Measurements from ENCODE around the gene MTMR6.

The MTMR6 gene

GRCh38 chr13:25233861-25234260, 53.4 kb downstream of the MTMR6 start:
- no peak for DNase-seq (ENCODE audit: low read depth, low spot score)
- H3K36me3 ChIP-seq (ENCODE audit: insufficient read depth, insufficient read length, low read length), result no peaks in the 10 kb centered on the region
- no peaks in the 10 kb centered on the region for H3K4me1 ChIP-seq (ENCODE audit: insufficient read depth, insufficient read length)
- no peaks in the 10 kb centered on the region for H3K27me3 ChIP-seq (ENCODE audit: insufficient read depth, insufficient read length)
- no peaks in the 10 kb centered on the region for H3K9me3 ChIP-seq (ENCODE audit: insufficient read depth, low read length)
- TF ChIP-seq ZNF274 (IDR thresholded peaks at IDR 0.05; ENCODE audit: low read depth, low read length) (no peak), SUZ12 (IDR thresholded peaks at IDR 0.05; ENCODE audit: extremely low read depth, insufficient read depth, insufficient read length) (no peak), YY1 (IDR thresholded peaks at IDR 0.05; ENCODE audit: insufficient read depth, insufficient read length) (no peak)
- H3K9ac ChIP-seq (ENCODE audit: insufficient read length, low read depth), result no peak overlapping the region
- no peak overlapping the region for H3K4me3 ChIP-seq (ENCODE audit: insufficient read length, low read depth)

- H3K9me3 ChIP-seq (ENCODE audit: insufficient read depth, low read length), result no peaks in the 10 kb centered on the region
- H3K4me3 ChIP-seq (ENCODE audit: insufficient read length, low read depth), result no peak overlapping the region
- DNase-seq (ENCODE audit: low read depth, low spot score), result no peak
- no peaks in the 10 kb centered on the region for H3K27me3 ChIP-seq (ENCODE audit: insufficient read depth, insufficient read length)
- no peak overlapping the region for H3K9ac ChIP-seq (ENCODE audit: insufficient read length, low read depth)
- H3K36me3 ChIP-seq (ENCODE audit: insufficient read depth, insufficient read length, low read length), result no peaks in the 10 kb centered on the region
- no peaks in the 10 kb centered on the region for H3K4me1 ChIP-seq (ENCODE audit: insufficient read depth, insufficient read length)
- TF ChIP-seq YY1 (IDR thresholded peaks at IDR 0.05; ENCODE audit: insufficient read depth, insufficient read length) (no peak), SUZ12 (IDR thresholded peaks at IDR 0.05; ENCODE audit: extremely low read depth, insufficient read depth, insufficient read length) (no peak), ZNF274 (IDR thresholded peaks at IDR 0.05; ENCODE audit: low read depth, low read length) (no peak)
These were observed 54.3 kb downstream of the MTMR6 start for GRCh38 chr13:25232937-25233515.

GRCh38 chr13:25231517-25231916, 55.8 kb downstream of the MTMR6 start:
- Histone ChIP-seq H3K4me3 (ENCODE audit: insufficient read length, low read depth) (no peak overlapping the region), H3K36me3 (ENCODE audit: insufficient read depth, insufficient read length, low read length) (no peaks in the 10 kb centered on the region), H3K4me1 (ENCODE audit: insufficient read depth, insufficient read length) (no peaks in the 10 kb centered on the region), H3K9ac (ENCODE audit: insufficient read length, low read depth) (no peak overlapping the region), H3K27me3 (ENCODE audit: insufficient read depth, insufficient read length) (no peaks in the 10 kb centered on the region), H3K9me3 (ENCODE audit: insufficient read depth, low read length) (no peaks in the 10 kb centered on the region)
- no peak for DNase-seq (ENCODE audit: low read depth, low spot score)
- TF ChIP-seq YY1 (IDR thresholded peaks at IDR 0.05; ENCODE audit: insufficient read depth, insufficient read length), result no peak
- TF ChIP-seq SUZ12 (IDR thresholded peaks at IDR 0.05; ENCODE audit: extremely low read depth, insufficient read depth, insufficient read length), result no peak
- no peak for TF ChIP-seq ZNF274 (IDR thresholded peaks at IDR 0.05; ENCODE audit: low read depth, low read length)

- TF ChIP-seq SUZ12 (IDR thresholded peaks at IDR 0.05; ENCODE audit: extremely low read depth, insufficient read depth, insufficient read length) (no peak), YY1 (IDR thresholded peaks at IDR 0.05; ENCODE audit: insufficient read depth, insufficient read length) (no peak), ZNF274 (IDR thresholded peaks at IDR 0.05; ENCODE audit: low read depth, low read length) (no peak)
These were observed 59.6 kb downstream of the MTMR6 start for GRCh38 chr13:25227690-25228089.

GRCh38 chr13:25225970-25226369, 61.3 kb downstream of the MTMR6 start:
- no peaks in the 10 kb centered on the region for H3K9me3 ChIP-seq (ENCODE audit: insufficient read depth, low read length)
- no peaks in the 10 kb centered on the region for H3K27me3 ChIP-seq (ENCODE audit: insufficient read depth, insufficient read length)
- TF ChIP-seq ZNF274 (IDR thresholded peaks at IDR 0.05; ENCODE audit: low read depth, low read length), result no peak
- TF ChIP-seq YY1 (IDR thresholded peaks at IDR 0.05; ENCODE audit: insufficient read depth, insufficient read length), result no peak
- no peak for TF ChIP-seq SUZ12 (IDR thresholded peaks at IDR 0.05; ENCODE audit: extremely low read depth, insufficient read depth, insufficient read length)
- H3K4me3 ChIP-seq (ENCODE audit: insufficient read length, low read depth), result no peak overlapping the region
- no peak overlapping the region for H3K9ac ChIP-seq (ENCODE audit: insufficient read length, low read depth)
- no peaks in the 10 kb centered on the region for H3K4me1 ChIP-seq (ENCODE audit: insufficient read depth, insufficient read length)
- DNase-seq (ENCODE audit: low read depth, low spot score), result no peak
- H3K36me3 ChIP-seq (ENCODE audit: insufficient read depth, insufficient read length, low read length), result no peaks in the 10 kb centered on the region

More at GRCh38 chr13:25227690-25228089, 59.6 kb downstream of the MTMR6 start:
- no peak for DNase-seq (ENCODE audit: low read depth, low spot score)
- H3K27me3 ChIP-seq (ENCODE audit: insufficient read depth, insufficient read length), result no peaks in the 10 kb centered on the region
- no peaks in the 10 kb centered on the region for H3K36me3 ChIP-seq (ENCODE audit: insufficient read depth, insufficient read length, low read length)
- H3K4me3 ChIP-seq (ENCODE audit: insufficient read length, low read depth), result no peak overlapping the region
- no peak overlapping the region for H3K9ac ChIP-seq (ENCODE audit: insufficient read length, low read depth)
- no peaks in the 10 kb centered on the region for H3K9me3 ChIP-seq (ENCODE audit: insufficient read depth, low read length)
- no peaks in the 10 kb centered on the region for H3K4me1 ChIP-seq (ENCODE audit: insufficient read depth, insufficient read length)

GRCh38 chr13:25224151-25224550, 63.1 kb downstream of the MTMR6 start:
- Histone ChIP-seq H3K4me1 (ENCODE audit: insufficient read depth, insufficient read length) (no peaks in the 10 kb centered on the region), H3K36me3 (ENCODE audit: insufficient read depth, insufficient read length, low read length) (no peaks in the 10 kb centered on the region), H3K9me3 (ENCODE audit: insufficient read depth, low read length) (no peaks in the 10 kb centered on the region), H3K27me3 (ENCODE audit: insufficient read depth, insufficient read length) (no peaks in the 10 kb centered on the region), H3K9ac (ENCODE audit: insufficient read length, low read depth) (no peak overlapping the region), H3K4me3 (ENCODE audit: insufficient read length, low read depth) (no peak overlapping the region)
- no peak for TF ChIP-seq ZNF274 (IDR thresholded peaks at IDR 0.05; ENCODE audit: low read depth, low read length)
- TF ChIP-seq SUZ12 (IDR thresholded peaks at IDR 0.05; ENCODE audit: extremely low read depth, insufficient read depth, insufficient read length), result no peak
- TF ChIP-seq YY1 (IDR thresholded peaks at IDR 0.05; ENCODE audit: insufficient read depth, insufficient read length), result no peak
- no peak for DNase-seq (ENCODE audit: low read depth, low spot score)

GRCh38 chr13:25222740-25223139, 64.5 kb downstream of the MTMR6 start:
- no peaks in the 10 kb centered on the region for H3K27me3 ChIP-seq (ENCODE audit: insufficient read depth, insufficient read length)
- no peaks in the 10 kb centered on the region for H3K4me1 ChIP-seq (ENCODE audit: insufficient read depth, insufficient read length)
- H3K4me3 ChIP-seq (ENCODE audit: insufficient read length, low read depth), result no peak overlapping the region
- TF ChIP-seq ZNF274 (IDR thresholded peaks at IDR 0.05; ENCODE audit: low read depth, low read length), result no peak
- no peaks in the 10 kb centered on the region for H3K36me3 ChIP-seq (ENCODE audit: insufficient read depth, insufficient read length, low read length)
- no peak for DNase-seq (ENCODE audit: low read depth, low spot score)
- no peak overlapping the region for H3K9ac ChIP-seq (ENCODE audit: insufficient read length, low read depth)
- H3K9me3 ChIP-seq (ENCODE audit: insufficient read depth, low read length), result no peaks in the 10 kb centered on the region

Data from NT2/D1 (cell line).